ENCODE measurements around the gene ATP10A. TPM values are rescaled to one million over a fixed set of nuclear protein-coding genes. Genes with fewer than 3 reads are reported as not detected.

Gene ATP10A
- total RNA-seq, 6 experiments from 2014 or later, result 31.0 to 39.5 (median 33.9) TPM

- no peaks in the 10 kb centered on the region for H3K4me1 Mint-ChIP-seq (ENCODE audit: low read depth)
- TF ChIP-seq CTCF (IDR thresholded peaks at IDR 0.05), result no peak
- no peak overlapping the region for H3K4me3 Mint-ChIP-seq
- no peak overlapping the region for H3K27ac Mint-ChIP-seq
- no peaks in the 10 kb centered on the region for H3K36me3 Mint-ChIP-seq (ENCODE audit: low read depth)
- peaks cover 9% of the 10 kb centered on the region for H3K27me3 Mint-ChIP-seq (ENCODE audit: insufficient read depth)
- DNase-seq, result no peak
- no peaks in the 10 kb centered on the region for H3K9me3 Mint-ChIP-seq
These were observed 231.2 kb downstream of the ATP10A start for GRCh38 chr15:25631971-25632370.

Small RNA genes within 50 kb of the gene (microRNA-seq; reads per million reads assigned to microRNA genes)
- not detected for gene MIR4715
